NCI-H774 (cell line): ENCODE results near the gene ERAP2.
A peak's percentile ranks its signal among the peaks of the same experiment; 100 is the strongest.
"Not testable (repeated sequence)": the region's sequence is repeated elsewhere in the genome, so short reads cannot be mapped to it uniquely, and the experiment has no call there.

Experiments
- DNase-seq: peaks from one replicate; lab custom pipeline; 2025; lab: John Stamatoyannopoulos, UW

Gene ERAP2

GRCh38 chr5:96863949-96864584 lies 12.2 kb upstream of the ERAP2 start:
- DNase-seq, result peak; percentile 26

- no peak for DNase-seq
These were observed 11.3 kb upstream of the ERAP2 start for GRCh38 chr5:96864922-96865530.

- DNase-seq, result peak; percentile 35
These were observed 7.5 kb upstream of the ERAP2 start for GRCh38 chr5:96868603-96869371.

DNA sequence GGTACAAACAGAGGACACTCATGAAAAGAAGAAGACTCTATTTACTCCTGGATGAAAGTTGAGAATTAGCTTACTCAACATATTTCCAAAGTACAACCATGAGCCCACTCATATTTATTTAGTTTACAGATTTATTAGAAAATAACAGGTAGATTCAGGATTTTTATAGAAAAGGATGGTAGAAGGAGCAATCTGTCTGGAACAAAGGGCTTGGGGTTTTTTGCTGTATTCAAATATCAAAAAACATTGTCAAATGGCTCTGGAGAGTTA lies 7.0 kb upstream of the ERAP2 start:
- DNase-seq, result no peak

- no peak for DNase-seq
These were observed 5.9 kb upstream of the ERAP2 start for GRCh38 chr5:96870094-96871026.

DNA sequence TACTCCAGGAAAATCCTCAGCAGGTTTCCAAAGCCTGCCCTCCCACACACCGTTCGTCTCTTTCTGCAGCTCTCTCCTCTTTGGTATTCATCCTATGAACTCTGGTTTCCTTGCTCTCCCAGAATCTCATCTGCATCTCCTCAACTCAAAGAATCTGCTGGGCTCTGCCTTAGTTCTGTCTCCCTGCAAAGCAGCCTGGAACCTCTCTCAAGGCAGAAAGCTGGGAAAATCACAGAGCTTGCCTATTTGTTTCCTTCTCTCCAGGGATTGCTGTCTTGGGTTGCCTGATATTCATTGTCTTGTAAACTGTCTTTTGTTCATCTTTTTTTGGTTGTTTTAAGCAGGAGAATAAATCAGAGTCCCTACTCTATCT lies 5.3 kb upstream of the ERAP2 start:
- no peak for DNase-seq

DNA sequence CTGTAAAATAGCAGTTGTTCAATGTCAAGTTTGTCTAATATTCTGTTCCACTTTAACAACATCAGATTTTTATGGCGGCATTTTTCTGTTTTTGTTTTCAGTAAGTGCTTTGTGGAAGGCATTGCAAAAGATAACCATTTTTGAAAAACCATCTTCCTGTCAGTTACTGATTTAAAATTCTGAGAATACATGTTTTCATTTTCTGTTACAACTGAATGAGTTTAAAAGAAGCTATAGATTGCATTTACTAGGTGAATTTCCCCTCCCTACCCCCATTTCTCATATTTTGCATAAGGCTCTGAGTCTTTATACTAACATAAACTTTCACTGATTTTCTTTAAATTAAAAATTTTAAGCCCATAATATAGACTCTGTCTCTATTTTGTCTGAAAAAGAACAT lies 4.6 kb upstream of the ERAP2 start:
- DNase-seq, result no peak

GRCh38 chr5:96873449-96873848 lies 2.9 kb upstream of the ERAP2 start:
- no peak for DNase-seq

DNA sequence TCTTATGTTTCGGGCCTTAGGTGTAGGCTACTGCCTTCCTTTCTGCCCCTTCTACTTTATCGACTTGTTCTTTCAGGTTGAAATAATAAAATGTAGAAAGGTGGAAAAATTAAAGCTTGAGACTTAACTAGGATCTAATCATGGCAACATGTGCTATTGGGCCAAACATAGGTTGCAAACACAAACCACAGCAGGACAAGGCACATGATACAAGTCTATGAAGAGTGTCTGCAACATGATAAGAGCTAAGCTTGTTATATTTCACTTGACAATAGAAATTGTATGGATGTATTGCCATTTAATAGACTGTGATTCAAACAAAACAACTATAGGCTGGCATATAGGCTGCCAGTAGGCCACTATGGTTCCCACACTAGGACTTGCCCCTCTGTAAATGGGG lies 1.7 kb upstream of the ERAP2 start:
- no peak for DNase-seq

GRCh38 chr5:96875791-96876291 lies 459 bp upstream of the ERAP2 start:
- DNase-seq, result no peak

DNA sequence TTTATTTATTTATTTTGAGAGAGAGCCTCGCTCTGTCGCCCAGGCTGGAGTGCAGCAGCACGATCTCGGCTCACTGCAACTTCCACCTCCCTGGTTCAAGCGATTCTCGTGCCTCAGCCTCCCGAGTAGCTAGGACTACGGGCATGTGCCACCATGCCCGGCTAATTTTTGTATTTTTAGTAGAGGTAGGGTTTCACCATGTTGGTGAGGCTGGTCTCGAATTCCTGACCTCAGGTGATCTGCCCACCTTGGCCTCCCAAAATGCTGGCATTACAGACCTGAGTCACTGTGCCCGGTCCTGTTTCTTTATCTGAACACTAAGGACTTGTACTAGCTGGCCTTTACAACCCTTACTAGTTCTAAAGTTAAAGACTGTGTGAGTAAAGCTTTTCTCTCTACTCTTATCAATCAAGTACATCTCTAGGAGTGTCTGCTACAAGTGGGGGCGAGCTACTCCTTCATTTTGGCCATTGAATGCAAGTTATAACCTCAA lies 723 bp downstream of the ERAP2 start:
- DNase-seq, result not testable (repeated sequence)

- no peak for DNase-seq
These were observed 3.4 kb downstream of the ERAP2 start for GRCh38 chr5:96879665-96880064.

- no peak for DNase-seq
These were observed 4.3 kb downstream of the ERAP2 start for GRCh38 chr5:96880444-96881164.

- no peak for DNase-seq
These were observed 5.3 kb downstream of the ERAP2 start for GRCh38 chr5:96881511-96882115.

- no peak for DNase-seq
These were observed 7.6 kb downstream of the ERAP2 start for GRCh38 chr5:96883871-96884270.

DNA sequence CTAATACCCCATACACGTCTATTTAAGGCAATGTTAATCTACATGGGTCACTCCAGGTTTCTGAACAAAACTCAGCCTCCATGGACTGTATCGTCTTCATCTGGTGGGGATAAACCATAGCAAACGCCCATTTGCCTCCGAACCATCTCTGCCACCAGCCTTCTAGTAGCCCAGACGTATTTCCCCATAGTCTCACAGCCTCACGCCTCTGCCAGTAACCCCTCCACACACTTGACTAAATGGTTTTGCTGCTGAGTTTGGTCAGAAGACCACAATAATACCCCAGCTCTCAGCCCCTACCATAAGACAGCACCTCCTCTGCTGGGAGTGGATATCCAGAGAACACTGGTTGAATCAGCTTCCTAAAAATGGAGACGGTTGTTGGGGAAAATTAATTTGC lies 8.7 kb downstream of the ERAP2 start:
- DNase-seq, result no peak

GRCh38 chr5:96885518-96886338 lies 9.4 kb downstream of the ERAP2 start:
- DNase-seq, result no peak

DNA sequence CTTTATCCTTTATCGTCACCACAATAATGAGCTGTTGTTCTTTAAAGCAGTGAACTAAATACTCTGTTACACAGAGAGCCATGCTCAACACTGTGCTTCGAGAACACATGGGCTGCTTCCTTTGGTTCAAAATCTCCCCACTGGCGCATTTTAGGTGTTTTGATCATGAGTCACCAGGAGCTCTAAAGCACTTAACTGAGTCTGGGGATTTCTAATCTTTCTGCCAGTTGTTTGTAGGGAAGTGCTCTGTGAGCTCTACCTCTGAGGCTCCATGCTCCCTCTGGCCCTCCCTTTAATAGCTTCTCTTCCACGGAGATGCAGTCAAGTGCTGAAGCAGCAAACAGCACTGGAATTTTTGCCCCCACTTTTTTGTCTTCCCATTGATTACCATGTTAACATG lies 17.0 kb downstream of the ERAP2 start:
- DNase-seq, result no peak

- DNase-seq, result no peak
These were observed 20.0 kb downstream of the ERAP2 start for GRCh38 chr5:96896276-96896675.

DNA sequence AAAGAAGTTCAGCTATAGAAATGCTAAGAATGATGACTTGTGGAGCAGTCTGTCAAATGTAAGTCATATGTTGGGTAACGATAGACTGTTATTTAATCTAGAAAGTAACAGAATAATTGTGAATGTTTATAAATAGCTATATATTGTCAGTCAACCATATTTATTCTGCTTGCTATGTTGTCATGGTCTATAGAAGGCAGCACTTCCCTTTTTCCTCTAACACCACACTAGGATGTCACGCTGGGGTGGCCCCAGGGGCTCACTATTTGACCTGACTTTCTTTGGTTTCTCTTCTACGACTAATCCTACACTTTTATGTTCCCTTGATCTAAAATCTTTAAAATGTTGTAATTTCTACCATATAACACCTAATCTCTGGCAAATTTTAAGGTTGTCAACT lies 20.5 kb downstream of the ERAP2 start:
- DNase-seq, result no peak
